Large intestine (tissue), 3 donors: ENCODE measurements around the gene GON4L. TPM values are rescaled to one million over a fixed set of nuclear protein-coding genes. Genes with fewer than 3 reads are reported as not detected.

Experiments
- DNase-seq, 2 donors: peaks; one replicate each; pipeline versions ENCODE4 v3.0.0 to v3.0.0-alpha.2; 2013
- H3K27ac ChIP-seq: one replicate; pipeline ENCODE4 v1.5.1; 2013; ENCODE audit warnings: low read length
- H3K27me3 ChIP-seq: 2 replicates; pipeline ENCODE4 v1.6.1; 2013; ENCODE audit warnings: low read length; ENCODE audit not compliant: control insufficient read depth, insufficient read depth
- H3K36me3 ChIP-seq: 2 replicates; pipeline ENCODE4 v1.6.1; 2013; ENCODE audit warnings: low read length; ENCODE audit not compliant: control insufficient read depth, insufficient read depth
- H3K4me1 ChIP-seq: one replicate; pipeline ENCODE4 v1.6.1; 2013; ENCODE audit warnings: low read length; ENCODE audit not compliant: control insufficient read depth, insufficient read depth
- H3K4me3 ChIP-seq: one replicate; pipeline ENCODE4 v1.5.1; 2013; ENCODE audit warnings: low read length
- H3K9me3 ChIP-seq: one replicate; pipeline ENCODE4 v1.6.1; 2013; ENCODE audit warnings: mild to moderate bottlenecking, low read depth, low read length, moderate library complexity; ENCODE audit not compliant: control insufficient read depth
- WGBS: methylation state at CpG from one replicate; pipeline ENCODE4 v1.1.5; 2013; ENCODE audit warnings: low lambda C conversion rate; ENCODE audit not compliant: insufficient coverage; 5-methylcytosine and 5-hydroxymethylcytosine counted together
- polyA plus RNA-seq: library from polyadenylated mRNA; unstranded; fragments of 120-200 nt; gene quantifications from one replicate; pipeline ENCODE4 v1.2.1, GENCODE V29; 2013

GON4L gene
- polyA plus RNA-seq, 1 donor, result 51.0 TPM

- Histone ChIP-seq H3K27ac (peak overlapping the region; percentile 83), H3K4me3 (no peak overlapping the region), H3K36me3 (no peaks in the 10 kb centered on the region), H3K4me1 (peaks cover 49% of the 10 kb centered on the region), H3K9me3 (no peaks in the 10 kb centered on the region), H3K27me3 (no peaks in the 10 kb centered on the region)
- no CpG with 5 or more reads among the region's 2 CpGs for WGBS
- no peak for DNase-seq
Observed at GRCh38 chr1:155880251-155880650, 23.2 kb upstream of the GON4L start.

- no peaks in the 10 kb centered on the region for H3K36me3 ChIP-seq
- H3K27me3 ChIP-seq, result no peaks in the 10 kb centered on the region
- peaks cover 29% of the 10 kb centered on the region for H3K4me1 ChIP-seq
- no peak overlapping the region for H3K27ac ChIP-seq
- no peak for DNase-seq
- no peak overlapping the region for H3K4me3 ChIP-seq
- H3K9me3 ChIP-seq, result no peaks in the 10 kb centered on the region
- 100% methylated on average over 1 of the region's 2 CpGs for WGBS
Observed at GRCh38 chr1:155877945-155878344, 20.9 kb upstream of the GON4L start.

GRCh38 chr1:155873860-155874259 lies 16.8 kb upstream of the GON4L start:
- Histone ChIP-seq H3K4me1 (no peaks in the 10 kb centered on the region), H3K9me3 (no peaks in the 10 kb centered on the region), H3K27ac (no peak overlapping the region), H3K27me3 (no peaks in the 10 kb centered on the region), H3K36me3 (no peaks in the 10 kb centered on the region), H3K4me3 (no peak overlapping the region)
- DNase-seq, result no peak
- WGBS, result 90% methylated on average over 2 of the region's 9 CpGs

- H3K27ac ChIP-seq, result no peak overlapping the region
Observed at GRCh38 chr1:155872527-155872926, 15.5 kb upstream of the GON4L start.

GRCh38 chr1:155871390-155871789 lies 14.4 kb upstream of the GON4L start:
- no peaks in the 10 kb centered on the region for H3K36me3 ChIP-seq
- no peaks in the 10 kb centered on the region for H3K9me3 ChIP-seq
- no peaks in the 10 kb centered on the region for H3K4me1 ChIP-seq
- WGBS, result no CpG with 5 or more reads among the region's 1 CpG
- peak in 1 of 2 donors; percentile 18 for DNase-seq
- no peaks in the 10 kb centered on the region for H3K27me3 ChIP-seq
- H3K4me3 ChIP-seq, result no peak overlapping the region
- H3K27ac ChIP-seq, result no peak overlapping the region

More at GRCh38 chr1:155872527-155872926, 15.5 kb upstream of the GON4L start:
- H3K27me3 ChIP-seq, result no peaks in the 10 kb centered on the region
- DNase-seq, result no peak
- no peak overlapping the region for H3K4me3 ChIP-seq
- 83% methylated on average over 1 of the region's 5 CpGs for WGBS
- no peaks in the 10 kb centered on the region for H3K9me3 ChIP-seq
- no peaks in the 10 kb centered on the region for H3K36me3 ChIP-seq
- H3K4me1 ChIP-seq, result no peaks in the 10 kb centered on the region

GRCh38 chr1:155867766-155868165 lies 10.8 kb upstream of the GON4L start:
- no peak overlapping the region for H3K4me3 ChIP-seq
- H3K27ac ChIP-seq, result no peak overlapping the region
- H3K4me1 ChIP-seq, result no peaks in the 10 kb centered on the region
- no peaks in the 10 kb centered on the region for H3K9me3 ChIP-seq
- no peak for DNase-seq
- H3K36me3 ChIP-seq, result no peaks in the 10 kb centered on the region
- no CpG with 5 or more reads among the region's 8 CpGs for WGBS
- no peaks in the 10 kb centered on the region for H3K27me3 ChIP-seq

GRCh38 chr1:155864393-155864792 lies 7.4 kb upstream of the GON4L start:
- no peak for DNase-seq
- Histone ChIP-seq H3K27me3 (peaks cover 2% of the 10 kb centered on the region), H3K4me1 (no peaks in the 10 kb centered on the region), H3K4me3 (no peak overlapping the region), H3K27ac (no peak overlapping the region), H3K9me3 (no peaks in the 10 kb centered on the region), H3K36me3 (no peaks in the 10 kb centered on the region)

- no peak for DNase-seq
- H3K36me3 ChIP-seq, result no peaks in the 10 kb centered on the region
- no peaks in the 10 kb centered on the region for H3K9me3 ChIP-seq
- H3K4me1 ChIP-seq, result peaks cover 8% of the 10 kb centered on the region
- no CpG with 5 or more reads among the region's 2 CpGs for WGBS
- no peak overlapping the region for H3K27ac ChIP-seq
- H3K4me3 ChIP-seq, result no peak overlapping the region
- H3K27me3 ChIP-seq, result peaks cover 2% of the 10 kb centered on the region
Observed at GRCh38 chr1:155861896-155862295, 4.9 kb upstream of the GON4L start.

GRCh38 chr1:155860970-155861510 lies 4.0 kb upstream of the GON4L start:
- 100% methylated on average over 1 of the region's 2 CpGs for WGBS
- peak overlapping the region; percentile 73 for H3K27ac ChIP-seq
- peaks cover 2% of the 10 kb centered on the region for H3K27me3 ChIP-seq
- H3K9me3 ChIP-seq, result no peaks in the 10 kb centered on the region
- peak overlapping the region; percentile 30 for H3K4me3 ChIP-seq
- no peak for DNase-seq
- peaks cover 10% of the 10 kb centered on the region for H3K4me1 ChIP-seq
- no peaks in the 10 kb centered on the region for H3K36me3 ChIP-seq

- Histone ChIP-seq H3K9me3 (no peaks in the 10 kb centered on the region), H3K4me3 (peak overlapping the region; percentile 30), H3K27ac (peak overlapping the region; percentile 73), H3K4me1 (peaks cover 12% of the 10 kb centered on the region), H3K27me3 (peaks cover 2% of the 10 kb centered on the region), H3K36me3 (no peaks in the 10 kb centered on the region)
- DNase-seq, result peak; percentile 68 to 69
- WGBS, result no CpG with 5 or more reads among the region's 35 CpGs
Observed at GRCh38 chr1:155859881-155860871, 3.2 kb upstream of the GON4L start.
